ENCODE data around the gene ACVR1.

Gene ACVR1

GRCh38 chr2:157784169-157784822, 91.8 kb downstream of the ACVR1 start:
- H3K4me3 ChIP-seq (ENCODE audit: low read depth, low read length) = no peak overlapping the region
- DNase-seq (ENCODE audit: low read depth, low spot score) = no peak
- TF ChIP-seq CTCF (IDR thresholded peaks at IDR 0.05; ENCODE audit: insufficient read depth, low read length, missing control alignments) = no peak
- ChIA-PET POLR2A (no interaction called here), CTCF (interaction anchor here (0.9 to 1.7 kb wide), 5 partner anchors 8 to 227 kb away, joined by 3 to 6 read pairs (median 3); partner anchors contain the start of gene ACVR1)

- no peak for TF ChIP-seq CTCF (IDR thresholded peaks at IDR 0.05; ENCODE audit: insufficient read depth, low read length, missing control alignments)
- ChIA-PET CTCF (interaction anchor here (1.1 to 2.1 kb wide), 3 partner anchors 10 to 93 kb away, joined by 5 to 8 read pairs (median 5); partner anchors contain the start of gene ACVR1), POLR2A (no interaction called here)
- no peak overlapping the region for H3K4me3 ChIP-seq (ENCODE audit: low read depth, low read length)
- DNase-seq (ENCODE audit: low read depth, low spot score) = no peak
Observed at GRCh38 chr2:157783245-157783644, 92.9 kb downstream of the ACVR1 start.

GRCh38 chr2:157782057-157782845, 93.9 kb downstream of the ACVR1 start:
- ChIA-PET CTCF (interaction anchor here (1.0 to 11.0 kb wide), 4 partner anchors 11 to 226 kb away, joined by 3 to 169 read pairs (median 6); partner anchors contain the start of gene ACVR1), POLR2A (no interaction called here)
- H3K4me3 ChIP-seq (ENCODE audit: low read depth, low read length) = no peak overlapping the region
- DNase-seq (ENCODE audit: low read depth, low spot score) = no peak
- peak; percentile 26 for TF ChIP-seq CTCF (IDR thresholded peaks at IDR 0.05; ENCODE audit: insufficient read depth, low read length, missing control alignments)

- no peak overlapping the region for H3K4me3 ChIP-seq (ENCODE audit: low read depth, low read length)
- ChIA-PET CTCF (interaction anchor here (0.8 to 11.0 kb wide), 5 partner anchors 8 to 244 kb away, joined by 3 to 169 read pairs (median 4); partner anchors contain the start of gene ACVR1), POLR2A (no interaction called here)
- no peak for TF ChIP-seq CTCF (IDR thresholded peaks at IDR 0.05; ENCODE audit: insufficient read depth, low read length, missing control alignments)
- no peak for DNase-seq (ENCODE audit: low read depth, low spot score)
Observed at GRCh38 chr2:157780211-157780610, 95.9 kb downstream of the ACVR1 start.

GRCh38 chr2:157779794-157780193, 96.3 kb downstream of the ACVR1 start:
- no peak for TF ChIP-seq CTCF (IDR thresholded peaks at IDR 0.05; ENCODE audit: insufficient read depth, low read length, missing control alignments)
- no peak for DNase-seq (ENCODE audit: low read depth, low spot score)
- CTCF ChIA-PET = interaction anchor here (1.7 to 11.0 kb wide), 3 partner anchors 9 to 229 kb away, joined by 4 to 169 read pairs (median 8); no protein-coding TSS in a partner anchor
- H3K4me3 ChIP-seq (ENCODE audit: low read depth, low read length) = no peak overlapping the region
- POLR2A ChIA-PET = no interaction called here

GRCh38 chr2:157777427-157777826, 98.7 kb downstream of the ACVR1 start:
- ChIA-PET POLR2A (no interaction called here), CTCF (interaction anchor here (0.9 to 11.0 kb wide), 7 partner anchors 9 to 285 kb away, joined by 3 to 169 read pairs (median 9); partner anchors contain the start of gene ACVR1)
- no peak for DNase-seq (ENCODE audit: low read depth, low spot score)
- no peak overlapping the region for H3K4me3 ChIP-seq (ENCODE audit: low read depth, low read length)
- TF ChIP-seq CTCF (IDR thresholded peaks at IDR 0.05; ENCODE audit: insufficient read depth, low read length, missing control alignments) = peak; percentile 45
